ENCODE measurements around the gene SLC15A5. TPM values are rescaled to one million over a fixed set of nuclear protein-coding genes. Genes with fewer than 3 reads are reported as not detected.

The SLC15A5 gene
- total and polyA plus RNA-seq, 4 donors, result not detected

DNA sequence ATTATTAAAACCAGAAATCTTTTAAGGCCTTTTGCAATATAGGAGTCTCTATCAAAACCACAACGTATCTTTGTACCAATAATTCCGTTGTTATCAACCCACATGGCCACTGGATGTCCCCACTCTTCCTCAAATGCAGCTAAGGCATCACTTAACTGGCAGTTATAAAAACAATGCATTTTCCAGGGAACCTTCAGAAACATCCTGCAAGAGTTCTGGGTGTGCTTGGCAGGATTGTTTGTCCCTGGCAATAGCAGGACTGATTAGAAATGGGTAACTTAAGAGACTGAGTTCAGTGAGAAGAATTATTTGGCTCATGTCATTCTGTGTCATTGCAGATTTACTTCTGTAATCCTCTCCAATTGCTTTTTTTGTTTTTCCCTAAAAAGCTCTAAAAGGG, 112.0 kb downstream of the SLC15A5 start:
- H3K27ac ChIP-seq (ENCODE audit: low read depth in 1 of 2, low read length in 1 of 2), result no peak overlapping the region
- TF ChIP-seq, protein P1, sequence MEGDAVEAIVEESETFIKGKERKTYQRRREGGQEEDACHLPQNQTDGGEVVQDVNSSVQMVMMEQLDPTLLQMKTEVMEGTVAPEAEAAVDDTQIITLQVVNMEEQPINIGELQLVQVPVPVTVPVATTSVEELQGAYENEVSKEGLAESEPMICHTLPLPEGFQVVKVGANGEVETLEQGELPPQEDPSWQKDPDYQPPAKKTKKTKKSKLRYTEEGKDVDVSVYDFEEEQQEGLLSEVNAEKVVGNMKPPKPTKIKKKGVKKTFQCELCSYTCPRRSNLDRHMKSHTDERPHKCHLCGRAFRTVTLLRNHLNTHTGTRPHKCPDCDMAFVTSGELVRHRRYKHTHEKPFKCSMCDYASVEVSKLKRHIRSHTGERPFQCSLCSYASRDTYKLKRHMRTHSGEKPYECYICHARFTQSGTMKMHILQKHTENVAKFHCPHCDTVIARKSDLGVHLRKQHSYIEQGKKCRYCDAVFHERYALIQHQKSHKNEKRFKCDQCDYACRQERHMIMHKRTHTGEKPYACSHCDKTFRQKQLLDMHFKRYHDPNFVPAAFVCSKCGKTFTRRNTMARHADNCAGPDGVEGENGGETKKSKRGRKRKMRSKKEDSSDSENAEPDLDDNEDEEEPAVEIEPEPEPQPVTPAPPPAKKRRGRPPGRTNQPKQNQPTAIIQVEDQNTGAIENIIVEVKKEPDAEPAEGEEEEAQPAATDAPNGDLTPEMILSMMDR (IDR thresholded peaks at IDR 0.05; ENCODE audit: control extremely low read depth, extremely low read depth), result no peak
- 1 to 2% methylated on average over 2 of the region's 2 CpGs for WGBS, 2 donors
- no peaks in the 10 kb centered on the region for H3K4me1 ChIP-seq (ENCODE audit: control insufficient read depth in 5 of 5, insufficient read depth in 5 of 5, low read length in 5 of 5)
- no peaks in the 10 kb centered on the region for H3K9me3 ChIP-seq (ENCODE audit: control insufficient read depth in 4 of 4, insufficient read depth in 3 of 4, low read length in 3 of 4)
- H3K27me3 ChIP-seq (ENCODE audit: control insufficient read depth in 3 of 3, insufficient read depth in 3 of 3, low read length in 2 of 3), result no peaks in the 10 kb centered on the region
- H3K36me3 ChIP-seq (ENCODE audit: control insufficient read depth in 4 of 4, insufficient read depth in 4 of 4, low read length in 4 of 4), result no peaks in the 10 kb centered on the region
- no peak overlapping the region for H3K4me3 ChIP-seq
- ATAC-seq (ENCODE audit: insufficient read depth, low FRiP score) (no peak), DNase-seq (peak; percentile 25 to 71 (median 56))
- H3K9ac ChIP-seq (ENCODE audit: insufficient read depth in 1 of 2, low read length in 2 of 2), result no peak overlapping the region

DNA sequence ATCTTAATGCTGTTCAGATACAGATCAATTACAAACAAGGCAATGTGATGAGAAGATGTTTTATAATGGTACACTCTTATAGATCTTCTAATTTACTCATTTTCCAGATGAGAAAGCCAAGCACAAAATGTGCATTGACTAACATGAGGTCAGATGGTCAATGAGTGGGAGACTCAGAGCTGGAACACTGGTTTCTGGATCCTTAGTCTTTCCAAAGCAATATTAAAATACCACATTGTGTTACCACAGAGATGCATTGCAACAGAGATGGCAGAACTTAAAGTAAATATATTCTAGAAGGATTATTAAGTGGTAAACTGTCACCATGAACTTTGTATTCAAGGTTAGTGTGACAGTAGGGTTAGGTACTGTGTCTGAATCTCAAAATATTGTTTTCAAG, 113.6 kb downstream of the SLC15A5 start:
- Histone ChIP-seq H3K27ac (ENCODE audit: low read depth in 1 of 2, low read length in 1 of 2) (no peak overlapping the region), H3K27me3 (ENCODE audit: control insufficient read depth in 3 of 3, insufficient read depth in 3 of 3, low read length in 2 of 3) (no peaks in the 10 kb centered on the region), H3K4me1 (ENCODE audit: control insufficient read depth in 5 of 5, insufficient read depth in 5 of 5, low read length in 5 of 5) (no peaks in the 10 kb centered on the region), H3K9me3 (ENCODE audit: control insufficient read depth in 4 of 4, insufficient read depth in 3 of 4, low read length in 3 of 4) (no peaks in the 10 kb centered on the region), H3K9ac (ENCODE audit: insufficient read depth in 1 of 2, low read length in 2 of 2) (no peak overlapping the region), H3K36me3 (ENCODE audit: control insufficient read depth in 4 of 4, insufficient read depth in 4 of 4, low read length in 4 of 4) (no peaks in the 10 kb centered on the region), H3K4me3 (no peak overlapping the region)
- DNase-seq (no peak), ATAC-seq (ENCODE audit: insufficient read depth, low FRiP score) (no peak)
- TF ChIP-seq, protein P1 (IDR thresholded peaks at IDR 0.05; ENCODE audit: control extremely low read depth, extremely low read depth), result no peak

DNA sequence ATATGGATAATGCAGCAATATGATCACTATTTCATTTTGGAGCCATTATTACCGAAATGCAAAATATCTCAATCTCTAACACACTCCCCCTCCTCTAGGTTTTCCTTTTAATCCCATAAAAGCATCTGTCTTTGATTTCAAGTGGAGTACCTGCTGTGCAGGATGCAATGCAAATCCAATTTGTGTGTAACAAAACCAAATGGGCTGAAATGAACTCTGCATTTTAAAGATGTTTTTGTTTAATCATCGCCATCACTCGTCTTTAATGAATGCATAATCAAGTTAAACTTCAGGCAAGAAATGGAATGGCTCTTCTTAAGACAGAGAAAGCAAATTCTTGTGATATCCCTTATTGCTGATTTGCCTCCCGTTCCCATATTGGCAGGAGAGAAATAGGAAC, 114.3 kb downstream of the SLC15A5 start:
- no peaks in the 10 kb centered on the region for H3K36me3 ChIP-seq (ENCODE audit: control insufficient read depth in 4 of 4, insufficient read depth in 4 of 4, low read length in 4 of 4)
- ATAC-seq (ENCODE audit: insufficient read depth, low FRiP score) (no peak), DNase-seq (no peak)
- 61 to 63% methylated on average over 4 of the region's 4 CpGs for WGBS, 2 donors
- no peaks in the 10 kb centered on the region for H3K4me1 ChIP-seq (ENCODE audit: control insufficient read depth in 5 of 5, insufficient read depth in 5 of 5, low read length in 5 of 5)
- TF ChIP-seq, protein P1 (IDR thresholded peaks at IDR 0.05; ENCODE audit: control extremely low read depth, extremely low read depth), result no peak
- no peak overlapping the region for H3K27ac ChIP-seq (ENCODE audit: low read depth in 1 of 2, low read length in 1 of 2)
- no peaks in the 10 kb centered on the region for H3K27me3 ChIP-seq (ENCODE audit: control insufficient read depth in 3 of 3, insufficient read depth in 3 of 3, low read length in 2 of 3)
- H3K4me3 ChIP-seq, result no peak overlapping the region
- H3K9ac ChIP-seq (ENCODE audit: insufficient read depth in 1 of 2, low read length in 2 of 2), result no peak overlapping the region
- H3K9me3 ChIP-seq (ENCODE audit: control insufficient read depth in 4 of 4, insufficient read depth in 3 of 4, low read length in 3 of 4), result no peaks in the 10 kb centered on the region

DNA sequence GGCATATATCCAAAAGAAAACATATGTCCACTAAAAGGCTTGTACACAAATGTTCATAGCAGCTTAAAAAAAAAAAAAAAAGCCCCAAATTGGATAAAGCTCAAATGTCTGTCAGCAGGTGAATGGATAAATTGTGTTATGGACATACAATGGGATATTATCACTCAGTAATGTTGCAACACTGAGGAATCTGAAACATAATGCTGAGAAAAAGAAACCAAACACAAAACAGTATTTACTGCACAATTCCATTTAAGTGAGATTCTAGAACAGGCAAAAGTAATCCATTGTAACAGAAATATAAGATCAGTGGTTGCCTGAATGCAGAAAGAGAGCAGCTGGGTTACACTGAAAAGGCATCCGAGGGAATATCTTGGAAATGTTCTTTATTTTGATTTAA, 117.9 kb downstream of the SLC15A5 start:
- no peaks in the 10 kb centered on the region for H3K9me3 ChIP-seq (ENCODE audit: control insufficient read depth in 4 of 4, insufficient read depth in 3 of 4, low read length in 3 of 4)
- H3K4me3 ChIP-seq, result no peak overlapping the region
- WGBS, 2 donors, result 77 to 88% methylated on average over 1 of the region's 1 CpG
- peaks cover 0 to 4% (median 0%) of the 10 kb centered on the region in 5 donors for H3K4me1 ChIP-seq (ENCODE audit: control insufficient read depth in 5 of 5, insufficient read depth in 5 of 5, low read length in 5 of 5)
- ATAC-seq (ENCODE audit: insufficient read depth, low FRiP score) (no peak), DNase-seq (no peak)
- no peak overlapping the region for H3K27ac ChIP-seq (ENCODE audit: low read depth in 1 of 2, low read length in 1 of 2)
- no peak overlapping the region for H3K9ac ChIP-seq (ENCODE audit: insufficient read depth in 1 of 2, low read length in 2 of 2)
- no peaks in the 10 kb centered on the region for H3K36me3 ChIP-seq (ENCODE audit: control insufficient read depth in 4 of 4, insufficient read depth in 4 of 4, low read length in 4 of 4)
- TF ChIP-seq, protein P1 (IDR thresholded peaks at IDR 0.05; ENCODE audit: control extremely low read depth, extremely low read depth), result no peak
- no peaks in the 10 kb centered on the region for H3K27me3 ChIP-seq (ENCODE audit: control insufficient read depth in 3 of 3, insufficient read depth in 3 of 3, low read length in 2 of 3)

Data from lung (tissue), 12 donors.